CD4-positive, alpha-beta memory T cell (primary cell): ENCODE data around the gene TNPO3. TPM values are rescaled to one million over a fixed set of nuclear protein-coding genes. Genes with fewer than 3 reads are reported as not detected.

Source experiments
- CTCF ChIA-PET: fragments of 350-600 bp; sonication (Branson Sonifier 250); formaldehyde crosslinking; loops from one replicate; lab custom pipeline; 2021; ENCODE audit warnings: inconsistent platforms; ENCODE audit not compliant: partially characterized antibody; lab: Charles Lee
- POLR2A ChIA-PET: fragments of 350-600 bp; sonication (Branson Sonifier 250); formaldehyde crosslinking; loops from one replicate; lab custom pipeline; 2021; ENCODE audit not compliant: partially characterized antibody; lab: Charles Lee
- DNase-seq, 5 donors: peaks; one replicate each; pipeline versions ENCODE4 v3.0.0 to v3.0.0-alpha.2; 2020 to 2022; ENCODE audit warnings: mixed read lengths in 1 of 5
- H3K27ac ChIP-seq: one replicate; pipeline ENCODE4 v1.7.0; 2013; ENCODE audit warnings: low read depth, low read length
- H3K27me3 ChIP-seq: 2 replicates; pipeline ENCODE4 v1.7.0; 2013; ENCODE audit warnings: mild to moderate bottlenecking, low read length, moderate library complexity; ENCODE audit not compliant: insufficient read depth
- H3K36me3 ChIP-seq: 2 replicates; pipeline ENCODE4 v1.7.0; 2013; ENCODE audit warnings: mild to moderate bottlenecking, low read length, moderate library complexity; ENCODE audit not compliant: insufficient read depth
- H3K4me1 ChIP-seq: 2 replicates; pipeline ENCODE4 v1.7.0; 2013; ENCODE audit warnings: mild to moderate bottlenecking, low read length, moderate library complexity; ENCODE audit not compliant: insufficient read depth
- H3K4me3 ChIP-seq, 2 donors: one replicate each; pipeline ENCODE4 v1.7.0; 2013; ENCODE audit warnings: low read length in 2 of 2, mild to moderate bottlenecking in 1 of 2
- H3K9me3 ChIP-seq, 2 donors: one replicate each; pipeline ENCODE4 v1.7.0; 2013; ENCODE audit warnings: low read length in 2 of 2, control low read depth in 1 of 2; ENCODE audit not compliant: control insufficient read depth in 1 of 2
- H3K27ac Mint-ChIP-seq, 7 donors: one replicate each; pipeline ENCODE4 v1.8.0; 2020 to 2021; ENCODE audit warnings: mixed read lengths in 7 of 7, mild to moderate bottlenecking in 6 of 7, inconsistent platforms in 3 of 7, moderate library complexity in 3 of 7
- H3K27me3 Mint-ChIP-seq, 2 donors: one replicate each; pipeline ENCODE4 v1.8.0; 2020 to 2021; ENCODE audit warnings: mixed read lengths in 2 of 2
- H3K36me3 Mint-ChIP-seq, 2 donors: one replicate each; pipeline ENCODE4 v1.8.0; 2020 to 2021; ENCODE audit warnings: mixed read lengths in 2 of 2, inconsistent platforms in 1 of 2, mild to moderate bottlenecking in 1 of 2
- H3K4me1 Mint-ChIP-seq, 4 donors: one replicate each; pipeline ENCODE4 v1.8.0; 2020 to 2021; ENCODE audit warnings: mixed read lengths in 4 of 4, mild to moderate bottlenecking in 1 of 4
- H3K4me3 Mint-ChIP-seq, 8 donors: one replicate each; pipeline ENCODE4 v1.8.0; 2020 to 2021; ENCODE audit warnings: mixed read lengths in 8 of 8, mild to moderate bottlenecking in 7 of 8, moderate library complexity in 6 of 8, inconsistent platforms in 3 of 8
- H3K9me3 Mint-ChIP-seq, 8 donors: one replicate each; pipeline ENCODE4 v1.8.0; 2020 to 2021; ENCODE audit warnings: mixed read lengths in 8 of 8, mild to moderate bottlenecking in 5 of 8, inconsistent platforms in 3 of 8, moderate library complexity in 1 of 8
- intact Hi-C: fragments of 100-400 bp; cut with micrococcal nuclease; formaldehyde crosslinking; loops from one replicate; pipeline ENCODE4 v1.15.1; 2023
- polyA plus RNA-seq, 2 donors: library from polyadenylated mRNA; unstranded; fragments of 300-500 nt; fragmentation: Illumina TruSeq; gene quantifications; one replicate each; pipeline ENCODE4 v1.2.3, GENCODE V29; 2021
- total RNA-seq, 2 experiments: library from RNA; stranded (reverse); gene quantifications; one replicate each; pipeline ENCODE4 v1.2.3, GENCODE V29; 2021

The TNPO3 gene
- total and polyA plus RNA-seq, 4 experiments from 2014 or later, result 34.4 to 44.5 (median 41.4) TPM

- no peaks in the 10 kb centered on the region for H3K9me3 Mint-ChIP-seq
- H3K27ac ChIP-seq, result peak overlapping the region; percentile 60
- CTCF ChIA-PET, result interaction anchor here (1.0 to 1.4 kb wide), 4 partner anchors 9 to 56 kb away, joined by 3 to 4 read pairs (median 4); no protein-coding TSS in a partner anchor
- no peak overlapping the region for H3K4me3 ChIP-seq
- H3K4me1 ChIP-seq, result peaks cover 32% of the 10 kb centered on the region
- POLR2A ChIA-PET, result interaction anchor here (0.8 to 2.0 kb wide), 5 partner anchors 8 to 115 kb away, joined by 3 to 8 read pairs (median 3); partner anchors contain the start of gene TNPO3
- DNase-seq, result no peak
- intact Hi-C loops, result no loop called here
- H3K27ac Mint-ChIP-seq, result peak overlapping the region; percentile 41 to 83 (median 75)
- H3K36me3 ChIP-seq, result no peaks in the 10 kb centered on the region
- peaks cover 0 to 4% of the 10 kb centered on the region in 2 donors for H3K36me3 Mint-ChIP-seq
- peaks cover 0 to 3% of the 10 kb centered on the region in 2 donors for H3K27me3 Mint-ChIP-seq
- H3K4me3 Mint-ChIP-seq, result peak overlapping the region; percentile 84 to 97 (median 94)
- peaks cover 15 to 43% (median 32%) of the 10 kb centered on the region in 4 donors for H3K4me1 Mint-ChIP-seq
- no peaks in the 10 kb centered on the region for H3K9me3 ChIP-seq
- no peaks in the 10 kb centered on the region for H3K27me3 ChIP-seq
Observed at GRCh38 chr7:128939861-128940410, 115.0 kb downstream of the TNPO3 start.

- H3K4me3 ChIP-seq, result peak overlapping the region in 1 of 2 donors; percentile 19
- intact Hi-C loops, result no loop called here
Observed at GRCh38 chr7:128939075-128939860, 115.6 kb downstream of the TNPO3 start.

GRCh38 chr7:128938544-128939074, 116.3 kb downstream of the TNPO3 start:
- Mint-ChIP-seq H3K27me3 (peaks cover 0 to 3% of the 10 kb centered on the region in 2 donors), H3K27ac (peak overlapping the region; percentile 11 to 96 (median 90)), H3K9me3 (no peaks in the 10 kb centered on the region), H3K4me3 (peak overlapping the region; percentile 90 to 97 (median 94)), H3K4me1 (peaks cover 16 to 50% (median 33%) of the 10 kb centered on the region in 4 donors), H3K36me3 (peaks cover 0 to 4% of the 10 kb centered on the region in 2 donors)
- Histone ChIP-seq H3K27ac (peak overlapping the region; percentile 60), H3K27me3 (no peaks in the 10 kb centered on the region), H3K4me1 (peaks cover 37% of the 10 kb centered on the region), H3K4me3 (peak overlapping the region; percentile 49 to 69), H3K36me3 (no peaks in the 10 kb centered on the region), H3K9me3 (no peaks in the 10 kb centered on the region)
- no peak for DNase-seq
- ChIA-PET CTCF (interaction anchor here (1.4 kb wide), 1 partner anchor 10 kb away, joined by 3 read pairs; no protein-coding TSS in a partner anchor), POLR2A (interaction anchor here (2.0 kb wide), 1 partner anchor 116 kb away, joined by 8 read pairs; the partner anchor contains the start of gene TNPO3)
- intact Hi-C loops, result no loop called here

More at GRCh38 chr7:128939075-128939860, 115.6 kb downstream of the TNPO3 start:
- Mint-ChIP-seq H3K4me1 (peaks cover 15 to 45% (median 32%) of the 10 kb centered on the region in 4 donors), H3K27me3 (peaks cover 0 to 3% of the 10 kb centered on the region in 2 donors), H3K36me3 (peaks cover 0 to 4% of the 10 kb centered on the region in 2 donors), H3K27ac (peak overlapping the region in 6 of 7 donors; percentile 41 to 83 (median 70)), H3K4me3 (peak overlapping the region; percentile 84 to 97 (median 94)), H3K9me3 (no peaks in the 10 kb centered on the region)
- DNase-seq, result peak in 2 of 5 donors; percentile 37 to 63
- H3K4me1 ChIP-seq, result peaks cover 32% of the 10 kb centered on the region
- ChIA-PET CTCF (interaction anchor here (1.0 to 1.4 kb wide), 4 partner anchors 9 to 55 kb away, joined by 3 to 4 read pairs (median 4); no protein-coding TSS in a partner anchor), POLR2A (interaction anchor here (0.9 to 2.0 kb wide), 4 partner anchors 9 to 116 kb away, joined by 3 to 8 read pairs (median 4); partner anchors contain the start of gene TNPO3)
- no peaks in the 10 kb centered on the region for H3K9me3 ChIP-seq
- H3K36me3 ChIP-seq, result no peaks in the 10 kb centered on the region
- peak overlapping the region; percentile 60 for H3K27ac ChIP-seq
- H3K27me3 ChIP-seq, result no peaks in the 10 kb centered on the region

GRCh38 chr7:128937647-128938543, 117.0 kb downstream of the TNPO3 start, which contains the start of gene IRF5:
Gene IRF5 (plus strand): TSS chr7:128937927. CDS start chr7:128942082, 4,155 bp downstream.
- Mint-ChIP-seq H3K27ac (peak within 1 kb of the TSS; percentile 11 to 96 (median 90)), H3K27me3 (peaks cover 0 to 3% of the 10 kb centered on the region in 2 donors), H3K9me3 (no peaks in the 10 kb centered on the region), H3K4me1 (peaks cover 23 to 57% (median 40%) of the 10 kb centered on the region in 4 donors), H3K36me3 (peaks cover 0 to 4% of the 10 kb centered on the region in 2 donors), H3K4me3 (peak within 1 kb of the TSS; percentile 90 to 97 (median 94))
- Histone ChIP-seq H3K9me3 (no peaks in the 10 kb centered on the region), H3K4me3 (peak within 1 kb of the TSS; percentile 49 to 69), H3K4me1 (peaks cover 44% of the 10 kb centered on the region), H3K27ac (peak within 1 kb of the TSS; percentile 60), H3K36me3 (no peaks in the 10 kb centered on the region), H3K27me3 (no peaks in the 10 kb centered on the region)
- ChIA-PET POLR2A (no interaction called here), CTCF (no interaction called here)
- intact Hi-C loops, result no loop called here
- peak in 1 of 5 donors; percentile 19 for DNase-seq

GRCh38 chr7:128937271-128937646, 117.7 kb downstream of the TNPO3 start:
- H3K27ac Mint-ChIP-seq, result peak overlapping the region in 6 of 7 donors; percentile 17 to 83 (median 53)
- peaks cover 27 to 63% (median 43%) of the 10 kb centered on the region in 4 donors for H3K4me1 Mint-ChIP-seq

GRCh38 chr7:128936798-128937197, 118.1 kb downstream of the TNPO3 start:
- Histone ChIP-seq H3K27ac (no peak overlapping the region), H3K4me3 (no peak overlapping the region), H3K27me3 (no peaks in the 10 kb centered on the region), H3K9me3 (no peaks in the 10 kb centered on the region), H3K4me1 (peaks cover 53% of the 10 kb centered on the region), H3K36me3 (no peaks in the 10 kb centered on the region)
- Mint-ChIP-seq H3K4me3 (peak overlapping the region; percentile 76 to 92 (median 85)), H3K36me3 (peaks cover 0 to 4% of the 10 kb centered on the region in 2 donors), H3K27me3 (peaks cover 0 to 3% of the 10 kb centered on the region in 2 donors), H3K9me3 (no peaks in the 10 kb centered on the region), H3K27ac (peak overlapping the region in 6 of 7 donors; percentile 17 to 83 (median 53)), H3K4me1 (peaks cover 28 to 67% (median 43%) of the 10 kb centered on the region in 4 donors)
- intact Hi-C loops, result no loop called here
- ChIA-PET CTCF (interaction anchor here (0.7 kb wide), 1 partner anchor 9 kb away, joined by 3 read pairs; no protein-coding TSS in a partner anchor), POLR2A (no interaction called here)
- no peak for DNase-seq

More at GRCh38 chr7:128937271-128937646, 117.7 kb downstream of the TNPO3 start:
- no peak for DNase-seq
- no peaks in the 10 kb centered on the region for H3K27me3 ChIP-seq
- Mint-ChIP-seq H3K27me3 (peaks cover 0 to 3% of the 10 kb centered on the region in 2 donors), H3K36me3 (peaks cover 0 to 4% of the 10 kb centered on the region in 2 donors), H3K9me3 (no peaks in the 10 kb centered on the region), H3K4me3 (peak overlapping the region; percentile 76 to 92 (median 85))
- POLR2A ChIA-PET, result no interaction called here
- no peaks in the 10 kb centered on the region for H3K9me3 ChIP-seq
- peak overlapping the region in 1 of 2 donors; percentile 69 for H3K4me3 ChIP-seq
- CTCF ChIA-PET, result no interaction called here
- intact Hi-C loops, result no loop called here
- no peaks in the 10 kb centered on the region for H3K36me3 ChIP-seq
- H3K27ac ChIP-seq, result peak overlapping the region; percentile 60
- H3K4me1 ChIP-seq, result peaks cover 50% of the 10 kb centered on the region
